CMK (cell line): ENCODE data around the gene ARHGAP29.

ENCODE experiments used
- DNase-seq: peaks from one replicate; pipeline ENCODE4 v3.0.0-alpha.2; 2010; ENCODE audit warnings: low read depth

Gene ARHGAP29

GRCh38 chr1:94234615-94235014, 2.8 kb downstream of the ARHGAP29 start:
- no peak for DNase-seq

- DNase-seq = no peak
Measured at GRCh38 chr1:94231746-94232145, 5.6 kb downstream of the ARHGAP29 start.

GRCh38 chr1:94230920-94231319, 6.5 kb downstream of the ARHGAP29 start:
- no peak for DNase-seq

GRCh38 chr1:94228640-94229375, 8.6 kb downstream of the ARHGAP29 start:
- no peak for DNase-seq

- DNase-seq = no peak
Measured at GRCh38 chr1:94227624-94228023, 9.8 kb downstream of the ARHGAP29 start.

- no peak for DNase-seq
Measured at GRCh38 chr1:94225845-94226244, 11.5 kb downstream of the ARHGAP29 start.

GRCh38 chr1:94218332-94218731, 19.1 kb downstream of the ARHGAP29 start:
- DNase-seq = no peak

- DNase-seq = no peak
Measured at GRCh38 chr1:94215955-94216354, 21.4 kb downstream of the ARHGAP29 start.

GRCh38 chr1:94209982-94210381, 27.4 kb downstream of the ARHGAP29 start:
- DNase-seq = no peak

GRCh38 chr1:94209425-94209824, 28.0 kb downstream of the ARHGAP29 start:
- DNase-seq = no peak

- DNase-seq = no peak
Measured at GRCh38 chr1:94207695-94208094, 29.7 kb downstream of the ARHGAP29 start.

GRCh38 chr1:94205639-94206038, 31.7 kb downstream of the ARHGAP29 start:
- no peak for DNase-seq

- DNase-seq = no peak
Measured at GRCh38 chr1:94202241-94202640, 35.1 kb downstream of the ARHGAP29 start.

- no peak for DNase-seq
Measured at GRCh38 chr1:94199398-94199797, 38.0 kb downstream of the ARHGAP29 start.

- DNase-seq = no peak
Measured at GRCh38 chr1:94194079-94194865, 43.1 kb downstream of the ARHGAP29 start.

GRCh38 chr1:94193128-94193527, 44.3 kb downstream of the ARHGAP29 start:
- no peak for DNase-seq

GRCh38 chr1:94191216-94191615, 46.2 kb downstream of the ARHGAP29 start:
- no peak for DNase-seq

GRCh38 chr1:94186946-94187345, 50.4 kb downstream of the ARHGAP29 start:
- no peak for DNase-seq

GRCh38 chr1:94183197-94183815, 54.1 kb downstream of the ARHGAP29 start:
- no peak for DNase-seq

GRCh38 chr1:94182191-94182590, 55.2 kb downstream of the ARHGAP29 start:
- DNase-seq = no peak

- no peak for DNase-seq
Measured at GRCh38 chr1:94180650-94181049, 56.7 kb downstream of the ARHGAP29 start.

GRCh38 chr1:94178901-94179300, 58.5 kb downstream of the ARHGAP29 start:
- DNase-seq = no peak

- DNase-seq = no peak
Measured at GRCh38 chr1:94169126-94169525, 68.3 kb downstream of the ARHGAP29 start.
